Sigmoid colon (tissue), 7 donors: ENCODE data around the gene NKX6-1. TPM values are rescaled to one million over a fixed set of nuclear protein-coding genes. Genes with fewer than 3 reads are reported as not detected.

Experiments
- DNase-seq: peaks from one replicate; pipeline ENCODE4 v3.0.0-alpha.2; 2019
- H3K27ac ChIP-seq, 4 donors: fragments of 200-600 bp; sonication (generic); one replicate each; pipeline ENCODE4 v1.5.1; 2016 to 2019; ENCODE audit warnings: mild to moderate bottlenecking in 1 of 4
- H3K27me3 ChIP-seq, 3 donors: fragments of 200-600 bp; sonication (generic); one replicate each; pipeline ENCODE4 v1.5.1; 2019; ENCODE audit warnings: mild to moderate bottlenecking in 1 of 3
- H3K36me3 ChIP-seq, 4 donors: fragments of 200-600 bp; sonication (generic); one replicate each; pipeline ENCODE4 v1.5.1; 2016 to 2019
- H3K4me1 ChIP-seq, 4 donors: fragments of 200-600 bp; sonication (generic); one replicate each; pipeline ENCODE4 v1.5.1; 2017 to 2019
- H3K4me3 ChIP-seq, 4 donors: fragments of 200-600 bp; sonication (generic); one replicate each; pipeline ENCODE4 v1.5.1; 2017 to 2019; ENCODE audit warnings: mild to moderate bottlenecking in 2 of 4, moderate library complexity in 1 of 4
- H3K9me3 ChIP-seq, 4 donors: fragments of 200-600 bp in 3 of 4; sonication (generic) in 3 of 4; one replicate each; pipeline versions ENCODE4 v1.5.1 to v1.6.1; 2013 to 2019
- CTCF ChIP-seq, 4 experiments: fragments of 450-650 bp in 3 of 4; fragments of 200-600 bp in 1 of 4; IDR thresholded peaks; one replicate each; pipeline ENCODE4 v1.5.1; 2016 to 2019; ENCODE audit warnings: antibody characterized with exemption in 4 of 4, mild to moderate bottlenecking in 3 of 4, moderate library complexity in 2 of 4
- EP300 ChIP-seq, 4 donors: sonication (generic); formaldehyde crosslinking; IDR thresholded peaks; one replicate each; pipeline ENCODE4 v1.6.1; 2017; ENCODE audit warnings: antibody characterized with exemption in 4 of 4
- POLR2A ChIP-seq, 2 donors: fragments of 450-650 bp; IDR thresholded peaks; one replicate each; pipeline ENCODE4 v1.6.1; 2016; ENCODE audit warnings: antibody characterized with exemption in 2 of 2, mild to moderate bottlenecking in 2 of 2, moderate library complexity in 2 of 2
- POLR2AphosphoS5 ChIP-seq, 4 donors: sonication (generic); formaldehyde crosslinking; IDR thresholded peaks; one replicate each; pipeline ENCODE4 v1.6.1; 2017; ENCODE audit warnings: antibody characterized with exemption in 4 of 4
- WGBS, 2 donors: extraction: QIAGEN DNeasy Blood & Tissue Kit; methylation state at CpG; one replicate each; pipeline ENCODE4 v1.1.7; 2013; 5-methylcytosine and 5-hydroxymethylcytosine counted together
- intact Hi-C: fragments of 100-400 bp; cut with DNase I; formaldehyde crosslinking; loops from one replicate; pipeline ENCODE4 v1.15.1; 2023
- polyA plus RNA-seq, 3 donors: library from polyadenylated mRNA; stranded (reverse); fragments of 200-250 nt; gene quantifications; one replicate each; pipeline ENCODE4 v1.2.3, GENCODE V29; 2013
- total RNA-seq, 4 donors: library from RNA; depleted of rRNA; stranded (reverse); fragments of >200 nt; gene quantifications; one replicate each; pipeline ENCODE4 v1.1.0, GENCODE V29; 2016
- donor health status: healthy with polysubstance abuse.
- donor health status: Bipolar disorder and iron deficiency.
- donor health status: healthy.

NKX6-1 gene
- total and polyA plus RNA-seq, 7 donors = 0.01 TPM; not detected in 6

- 3 to 8% methylated on average over 12 of the region's 12 CpGs for WGBS, 2 donors
- Histone ChIP-seq H3K27ac (peak overlapping the region in 1 of 4 donors; percentile 96), H3K36me3 (no peaks in the 10 kb centered on the region), H3K9me3 (peaks cover 0 to 2% (median 0%) of the 10 kb centered on the region in 4 donors), H3K27me3 (peaks cover 54 to 100% (median 88%) of the 10 kb centered on the region in 3 donors), H3K4me3 (no peak overlapping the region), H3K4me1 (peaks cover 0 to 23% (median 19%) of the 10 kb centered on the region in 4 donors)
- no peak for DNase-seq
- intact Hi-C loops = loop anchor here (5.0 kb wide), 1 partner anchor 90 kb away; the partner anchor contains the start of gene CDS1
- TF ChIP-seq POLR2AphosphoS5 (IDR thresholded peaks at IDR 0.05) (no peak), POLR2A (IDR thresholded peaks at IDR 0.05) (no peak), CTCF (IDR thresholded peaks at IDR 0.05) (no peak), EP300 (IDR thresholded peaks at IDR 0.05) (no peak)
These were observed 6.8 kb downstream of the NKX6-1 start for GRCh38 chr4:84492290-84492689.

GRCh38 chr4:84491481-84491880, 7.6 kb downstream of the NKX6-1 start:
- Histone ChIP-seq H3K27me3 (peaks cover 47 to 100% (median 83%) of the 10 kb centered on the region in 3 donors), H3K4me3 (no peak overlapping the region), H3K4me1 (peaks cover 0 to 16% (median 12%) of the 10 kb centered on the region in 4 donors), H3K9me3 (peaks cover 0 to 2% (median 0%) of the 10 kb centered on the region in 4 donors), H3K36me3 (no peaks in the 10 kb centered on the region), H3K27ac (peak overlapping the region in 1 of 4 donors; percentile 96)
- no peak for DNase-seq
- TF ChIP-seq CTCF (IDR thresholded peaks at IDR 0.05) (no peak), EP300 (IDR thresholded peaks at IDR 0.05) (no peak), POLR2A (IDR thresholded peaks at IDR 0.05) (no peak), POLR2AphosphoS5 (IDR thresholded peaks at IDR 0.05) (no peak)
- 17 to 31% methylated on average over 6 of the region's 6 CpGs for WGBS, 2 donors
- intact Hi-C loops = loop anchor here (5.0 kb wide), 1 partner anchor 91 kb away; the partner anchor contains the start of gene CDS1

GRCh38 chr4:84490663-84491062, 8.4 kb downstream of the NKX6-1 start:
- H3K9me3 ChIP-seq = peaks cover 0 to 2% (median 0%) of the 10 kb centered on the region in 4 donors
- H3K36me3 ChIP-seq = no peaks in the 10 kb centered on the region
- H3K27ac ChIP-seq = peak overlapping the region in 1 of 4 donors; percentile 96
- intact Hi-C loops = loop anchor here (5.0 kb wide), 1 partner anchor 92 kb away; the partner anchor contains the start of gene CDS1
- DNase-seq = no peak
- WGBS, 2 donors = 29 to 31% methylated on average over 1 of the region's 1 CpG
- no peak overlapping the region for H3K4me3 ChIP-seq
- H3K27me3 ChIP-seq = peaks cover 39 to 100% (median 82%) of the 10 kb centered on the region in 3 donors
- H3K4me1 ChIP-seq = peaks cover 0 to 14% (median 11%) of the 10 kb centered on the region in 4 donors
- TF ChIP-seq EP300 (IDR thresholded peaks at IDR 0.05) = no peak
- TF ChIP-seq CTCF (IDR thresholded peaks at IDR 0.05) = no peak
- no peak for TF ChIP-seq POLR2A (IDR thresholded peaks at IDR 0.05)
- TF ChIP-seq POLR2AphosphoS5 (IDR thresholded peaks at IDR 0.05) = no peak

- H3K27ac ChIP-seq = no peak overlapping the region
- WGBS, 2 donors = 20 to 63% methylated on average over 4 of the region's 4 CpGs
- H3K4me1 ChIP-seq = peaks cover 0 to 30% (median 25%) of the 10 kb centered on the region in 4 donors
- no peaks in the 10 kb centered on the region for H3K36me3 ChIP-seq
- H3K4me3 ChIP-seq = no peak overlapping the region
- H3K9me3 ChIP-seq = no peaks in the 10 kb centered on the region
- TF ChIP-seq POLR2AphosphoS5 (IDR thresholded peaks at IDR 0.05) = no peak
- no peak for TF ChIP-seq POLR2A (IDR thresholded peaks at IDR 0.05)
- TF ChIP-seq EP300 (IDR thresholded peaks at IDR 0.05) = no peak
- TF ChIP-seq CTCF (IDR thresholded peaks at IDR 0.05) = no peak
- intact Hi-C loops = no loop called here
- DNase-seq = no peak
- H3K27me3 ChIP-seq = peaks cover 42 to 100% (median 83%) of the 10 kb centered on the region in 3 donors
These were observed 14.9 kb downstream of the NKX6-1 start for GRCh38 chr4:84484236-84484635.
